ENCODE measurements around the gene ARL8A. TPM values are rescaled to one million over a fixed set of nuclear protein-coding genes. Genes with fewer than 3 reads are reported as not detected.

The ARL8A gene
- total RNA-seq, 1 experiment from 2014 or later: 27.8 TPM

GRCh38 chr1:202171292-202172014 lies 26.9 kb upstream of the ARL8A start:
- Histone ChIP-seq H3K4me3 (ENCODE audit: low read depth, low read length) (no peak overlapping the region), H3K9me3 (no peaks in the 10 kb centered on the region), H3K4me1 (no peaks in the 10 kb centered on the region), H3K36me3 (ENCODE audit: control insufficient read depth, insufficient read depth, low read length) (no peaks in the 10 kb centered on the region), H3K27me3 (replicated peaks; ENCODE audit: control insufficient read depth, insufficient read depth, low read length) (no peaks in the 10 kb centered on the region)
- ChIA-PET CTCF (no interaction called here), POLR2A (no interaction called here)
- intact Hi-C loops (cut with micrococcal nuclease; ENCODE audit: unreplicated experiment): no loop called here
- Mint-ChIP-seq H3K27ac (ENCODE audit: unreplicated experiment) (no peak overlapping the region), H3K27me3 (ENCODE audit: insufficient read depth, unreplicated experiment) (no peaks in the 10 kb centered on the region), H3K36me3 (ENCODE audit: insufficient read depth, unreplicated experiment) (no peaks in the 10 kb centered on the region), H3K4me1 (ENCODE audit: low read depth, unreplicated experiment) (no peaks in the 10 kb centered on the region), H3K9me3 (ENCODE audit: unreplicated experiment) (no peaks in the 10 kb centered on the region), H3K4me3 (ENCODE audit: unreplicated experiment) (no peak overlapping the region)
- no TSS peak for BruUV-seq (replicated peaks)
- TF ChIP-seq CTCF (IDR thresholded peaks at IDR 0.05; ENCODE audit: insufficient read depth in 1 of 2, low read depth in 1 of 2, low read length in 1 of 2, severe bottlenecking in 1 of 2, unreplicated experiment in 1 of 2): no peak
- no peak for DNase-seq

GRCh38 chr1:202170726-202171125 lies 26.2 kb upstream of the ARL8A start:
- ChIA-PET POLR2A (no interaction called here), CTCF (interaction anchor here (0.6 kb wide), 1 partner anchor 288 kb away, joined by 3 read pairs; no protein-coding TSS in a partner anchor)
- no peaks in the 10 kb centered on the region for H3K27me3 Mint-ChIP-seq (ENCODE audit: insufficient read depth, unreplicated experiment)
- H3K9me3 ChIP-seq: no peaks in the 10 kb centered on the region
- no peak for TF ChIP-seq CTCF (IDR thresholded peaks at IDR 0.05; ENCODE audit: insufficient read depth in 1 of 2, low read depth in 1 of 2, low read length in 1 of 2, severe bottlenecking in 1 of 2, unreplicated experiment in 1 of 2)
- DNase-seq: no peak
- no peak overlapping the region for H3K4me3 ChIP-seq (ENCODE audit: low read depth, low read length)
- intact Hi-C loops (cut with micrococcal nuclease; ENCODE audit: unreplicated experiment): no loop called here
- no peak overlapping the region for H3K4me3 Mint-ChIP-seq (ENCODE audit: unreplicated experiment)
- no peaks in the 10 kb centered on the region for H3K36me3 Mint-ChIP-seq (ENCODE audit: insufficient read depth, unreplicated experiment)
- H3K9me3 Mint-ChIP-seq (ENCODE audit: unreplicated experiment): no peaks in the 10 kb centered on the region
- H3K36me3 ChIP-seq (ENCODE audit: control insufficient read depth, insufficient read depth, low read length): no peaks in the 10 kb centered on the region
- H3K4me1 ChIP-seq: no peaks in the 10 kb centered on the region
- H3K4me1 Mint-ChIP-seq (ENCODE audit: low read depth, unreplicated experiment): no peaks in the 10 kb centered on the region
- H3K27me3 ChIP-seq (replicated peaks; ENCODE audit: control insufficient read depth, insufficient read depth, low read length): no peaks in the 10 kb centered on the region
- no TSS peak for BruUV-seq (replicated peaks)
- H3K27ac Mint-ChIP-seq (ENCODE audit: unreplicated experiment): no peak overlapping the region

GRCh38 chr1:202168861-202169260 lies 24.3 kb upstream of the ARL8A start:
- Mint-ChIP-seq H3K36me3 (ENCODE audit: insufficient read depth, unreplicated experiment) (no peaks in the 10 kb centered on the region), H3K27me3 (ENCODE audit: insufficient read depth, unreplicated experiment) (no peaks in the 10 kb centered on the region), H3K9me3 (ENCODE audit: unreplicated experiment) (no peaks in the 10 kb centered on the region), H3K27ac (ENCODE audit: unreplicated experiment) (no peak overlapping the region), H3K4me1 (ENCODE audit: low read depth, unreplicated experiment) (no peaks in the 10 kb centered on the region), H3K4me3 (ENCODE audit: unreplicated experiment) (no peak overlapping the region)
- TF ChIP-seq CTCF (IDR thresholded peaks at IDR 0.05; ENCODE audit: insufficient read depth in 1 of 2, low read depth in 1 of 2, low read length in 1 of 2, severe bottlenecking in 1 of 2, unreplicated experiment in 1 of 2): no peak
- no peaks in the 10 kb centered on the region for H3K9me3 ChIP-seq
- no peak for DNase-seq
- H3K4me1 ChIP-seq: no peaks in the 10 kb centered on the region
- CTCF ChIA-PET: interaction anchor here (0.7 kb wide), 1 partner anchor 577 kb away, joined by 7 read pairs; no protein-coding TSS in a partner anchor
- H3K27me3 ChIP-seq (replicated peaks; ENCODE audit: control insufficient read depth, insufficient read depth, low read length): no peaks in the 10 kb centered on the region
- H3K36me3 ChIP-seq (ENCODE audit: control insufficient read depth, insufficient read depth, low read length): no peaks in the 10 kb centered on the region
- intact Hi-C loops (cut with micrococcal nuclease; ENCODE audit: unreplicated experiment): no loop called here
- no peak overlapping the region for H3K4me3 ChIP-seq (ENCODE audit: low read depth, low read length)
- POLR2A ChIA-PET: no interaction called here
- BruUV-seq (replicated peaks): no TSS peak
